GM06990 (cell line): ENCODE measurements around the gene TMEM140.

Source experiments
- DNase-seq: peaks from one replicate; pipeline ENCODE4 v3.0.0-alpha.2; 2011; ENCODE audit not compliant: insufficient read length; ENCODE audit errors: extremely low read depth
- H3K27me3 ChIP-seq: replicated peaks from 2 replicates; pipeline ENCODE4 v1.6.0; 2011; ENCODE audit warnings: low read length; ENCODE audit not compliant: control insufficient read depth, insufficient read depth
- H3K36me3 ChIP-seq: 2 replicates; pipeline ENCODE4 v1.5.1; 2011; ENCODE audit warnings: low read length; ENCODE audit not compliant: control insufficient read depth, insufficient read depth
- H3K4me3 ChIP-seq: replicated peaks from 2 replicates; pipeline ENCODE4 v1.5.1; 2011; ENCODE audit warnings: low read depth, mild to moderate bottlenecking, control low read depth, low read length
- CTCF ChIP-seq: IDR thresholded peaks from 2 replicates; pipeline ENCODE4 v1.5.1; 2011; ENCODE audit warnings: low read length, control low read depth, mild to moderate bottlenecking, inconsistent platforms; ENCODE audit not compliant: insufficient read depth, poor library complexity, severe bottlenecking

TMEM140 gene

GRCh38 chr7:135195156-135195555 is 47.3 kb downstream of the TMEM140 start:
- Histone ChIP-seq H3K27me3 (no peaks in the 10 kb centered on the region), H3K4me3 (no peak overlapping the region), H3K36me3 (peaks cover 43% of the 10 kb centered on the region)
- no peak for TF ChIP-seq CTCF
- DNase-seq: no peak

GRCh38 chr7:135195968-135196629 is 48.2 kb downstream of the TMEM140 start:
- DNase-seq: no peak
- TF ChIP-seq CTCF: no peak
- no peaks in the 10 kb centered on the region for H3K27me3 ChIP-seq
- H3K4me3 ChIP-seq: no peak overlapping the region
- H3K36me3 ChIP-seq: peaks cover 43% of the 10 kb centered on the region

- no peak for TF ChIP-seq CTCF
- DNase-seq: no peak
- H3K4me3 ChIP-seq: no peak overlapping the region
- no peaks in the 10 kb centered on the region for H3K27me3 ChIP-seq
- H3K36me3 ChIP-seq: peaks cover 42% of the 10 kb centered on the region
These were observed 49.5 kb downstream of the TMEM140 start for GRCh38 chr7:135197343-135197742.

GRCh38 chr7:135197906-135198655 is 50.2 kb downstream of the TMEM140 start:
- Histone ChIP-seq H3K36me3 (peaks cover 41% of the 10 kb centered on the region), H3K27me3 (no peaks in the 10 kb centered on the region), H3K4me3 (no peak overlapping the region)
- no peak for DNase-seq
- no peak for TF ChIP-seq CTCF

- H3K36me3 ChIP-seq: peaks cover 37% of the 10 kb centered on the region
These were observed 51.6 kb downstream of the TMEM140 start for GRCh38 chr7:135199439-135199838.

More at GRCh38 chr7:135199439-135199838, 51.6 kb downstream of the TMEM140 start:
- no peak for DNase-seq
- Histone ChIP-seq H3K4me3 (no peak overlapping the region), H3K27me3 (no peaks in the 10 kb centered on the region)
- TF ChIP-seq CTCF: no peak
